GM19324 (cell line): ENCODE results near the gene RPL26.
"Not testable (repeated sequence)": the region's sequence is repeated elsewhere in the genome, so short reads cannot be mapped to it uniquely, and the experiment has no call there.

ENCODE experiments used
- ATAC-seq: cut with Tn5 transposase; IDR thresholded peaks from one replicate; pipeline ENCODE4 v1.9.1; 2021; ENCODE audit warnings: mild to moderate bottlenecking, moderate library complexity; ENCODE audit not compliant: unreplicated experiment, low FRiP score

RPL26 gene

GRCh38 chr17:8369944-8370343 is 13.0 kb downstream of the RPL26 start:
- no peak for ATAC-seq

- ATAC-seq, result no peak
These were observed 14.8 kb downstream of the RPL26 start for GRCh38 chr17:8368193-8368592.

GRCh38 chr17:8366231-8366630 is 16.8 kb downstream of the RPL26 start:
- no peak for ATAC-seq

- ATAC-seq, result no peak
These were observed 17.9 kb downstream of the RPL26 start for GRCh38 chr17:8365143-8365542.

- ATAC-seq, result no peak
These were observed 20.2 kb downstream of the RPL26 start for GRCh38 chr17:8362651-8363332.

GRCh38 chr17:8360751-8361150 is 22.2 kb downstream of the RPL26 start:
- no peak for ATAC-seq

- no peak for ATAC-seq
These were observed 22.7 kb downstream of the RPL26 start for GRCh38 chr17:8360260-8360659.

- no peak for ATAC-seq
These were observed 23.2 kb downstream of the RPL26 start for GRCh38 chr17:8359769-8360168.

- no peak for ATAC-seq
These were observed 25.1 kb downstream of the RPL26 start for GRCh38 chr17:8357910-8358309.

GRCh38 chr17:8354236-8354635 is 28.8 kb downstream of the RPL26 start:
- ATAC-seq, result no peak

GRCh38 chr17:8353736-8354135 is 29.3 kb downstream of the RPL26 start:
- no peak for ATAC-seq

- ATAC-seq, result no peak
These were observed 32.7 kb downstream of the RPL26 start for GRCh38 chr17:8350339-8350738.

- ATAC-seq, result not testable (repeated sequence)
These were observed 36.0 kb downstream of the RPL26 start for GRCh38 chr17:8347001-8347400.

GRCh38 chr17:8345951-8346665 is 36.9 kb downstream of the RPL26 start:
- no peak for ATAC-seq

GRCh38 chr17:8345052-8345690 is 37.8 kb downstream of the RPL26 start:
- no peak for ATAC-seq

- no peak for ATAC-seq
These were observed 41.5 kb downstream of the RPL26 start for GRCh38 chr17:8341456-8341855.

GRCh38 chr17:8339540-8339939 is 43.5 kb downstream of the RPL26 start, which contains the start of gene ODF4:
Gene ODF4 (plus strand): TSS chr17:8339840. CDS start chr17:8340052, 212 bp downstream.
- ATAC-seq, result no peak

GRCh38 chr17:8338753-8339140 is 44.2 kb downstream of the RPL26 start:
- no peak for ATAC-seq

- no peak for ATAC-seq
These were observed 44.9 kb downstream of the RPL26 start for GRCh38 chr17:8337802-8338752.

GRCh38 chr17:8333281-8333680 is 49.7 kb downstream of the RPL26 start:
- no peak for ATAC-seq
